SK-N-MC (cell line): ENCODE data around the gene PRMT5.

ENCODE experiments used
- EZH2 ChIP-seq: fragments of 200-600 bp; sonication (generic); IDR thresholded peaks from one replicate; pipeline ENCODE4 v1.6.1; 2017; ENCODE audit warnings: antibody characterized with exemption
- FOXP2 ChIP-seq: optimal IDR thresholded peaks from 2 replicates; pipeline ENCODE3; 2011; ENCODE audit warnings: mild to moderate bottlenecking, moderate library complexity; ENCODE audit not compliant: insufficient read depth; ENCODE audit errors: extremely low read length, control extremely low read depth
- POLR2AphosphoS5 ChIP-seq: IDR thresholded peaks from 2 replicates; pipeline ENCODE4 v1.6.1; 2012; ENCODE audit warnings: mild to moderate bottlenecking, low read depth, low read length, borderline replicate concordance

DNA sequence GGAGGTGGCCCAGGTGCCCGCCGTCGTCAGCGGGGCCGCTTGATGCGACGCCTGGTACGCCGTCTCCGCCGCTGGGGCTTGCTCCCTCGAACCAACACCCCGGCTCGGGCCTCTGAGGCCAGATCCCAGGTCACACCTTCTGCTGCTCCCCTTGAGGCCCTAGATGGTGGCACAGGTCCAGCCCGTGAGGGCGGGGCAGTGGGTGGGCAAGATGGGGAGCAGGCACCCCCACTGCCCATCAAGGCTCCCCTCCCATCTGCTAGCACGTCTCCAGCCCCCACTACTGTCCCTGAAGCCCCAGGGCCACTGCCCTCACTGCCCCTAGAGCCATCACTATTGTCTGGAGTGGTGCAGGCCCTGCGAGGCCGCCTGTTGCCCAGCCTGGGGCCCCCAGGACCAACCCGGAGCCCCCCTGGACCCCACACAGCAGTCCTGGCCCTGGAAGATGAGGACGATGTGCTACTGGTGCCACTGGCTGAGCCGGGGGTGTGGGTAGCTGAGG lies 52.1 kb downstream of the PRMT5 start:
- TF ChIP-seq POLR2AphosphoS5 (no peak), FOXP2 (no peak), EZH2 (no peak)
